Brain pericyte (primary cell): ENCODE results near the gene ENO2.

Experiments
- DNase-seq: peaks from one replicate; pipeline ENCODE4 v3.0.0-alpha.2; 2012; ENCODE audit warnings: low read depth, low spot score

The ENO2 gene

DNA sequence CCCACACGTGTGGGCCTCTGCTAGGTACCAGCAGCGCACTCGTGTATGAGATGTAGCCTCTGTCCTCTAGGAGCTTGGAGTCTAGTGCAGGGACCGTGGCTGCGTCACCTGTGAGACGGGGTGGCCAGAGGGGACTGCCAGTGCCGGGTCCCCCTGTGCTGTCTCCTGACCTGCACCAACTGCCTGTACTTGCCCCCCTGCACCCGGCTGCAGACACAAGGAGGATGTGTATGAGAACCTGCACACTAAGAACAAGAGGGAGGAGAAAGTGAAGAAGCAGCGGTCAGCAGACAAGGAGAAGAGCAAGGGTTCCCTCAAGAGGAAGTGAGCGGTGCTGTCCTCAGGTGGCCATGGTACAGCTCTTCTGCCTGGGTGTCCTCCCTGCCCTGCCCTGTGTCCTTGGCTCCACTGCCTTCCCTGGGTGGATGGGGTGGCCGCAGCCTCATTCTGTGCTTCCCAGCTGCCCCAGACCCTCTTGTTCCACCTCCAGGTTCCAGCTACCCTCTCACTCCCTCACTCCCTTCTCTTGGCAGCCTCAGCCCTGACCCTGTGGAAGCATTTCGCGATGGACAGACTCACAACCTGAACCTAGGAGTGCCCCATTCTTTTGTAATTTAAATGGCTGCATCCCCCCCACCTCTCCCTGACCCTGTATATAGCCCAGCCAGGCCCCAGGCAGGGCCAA, 46.4 kb downstream of the ENO2 start:
- no peak for DNase-seq

GRCh38 chr12:6961278-6961694, 46.9 kb downstream of the ENO2 start:
- DNase-seq = no peak

DNA sequence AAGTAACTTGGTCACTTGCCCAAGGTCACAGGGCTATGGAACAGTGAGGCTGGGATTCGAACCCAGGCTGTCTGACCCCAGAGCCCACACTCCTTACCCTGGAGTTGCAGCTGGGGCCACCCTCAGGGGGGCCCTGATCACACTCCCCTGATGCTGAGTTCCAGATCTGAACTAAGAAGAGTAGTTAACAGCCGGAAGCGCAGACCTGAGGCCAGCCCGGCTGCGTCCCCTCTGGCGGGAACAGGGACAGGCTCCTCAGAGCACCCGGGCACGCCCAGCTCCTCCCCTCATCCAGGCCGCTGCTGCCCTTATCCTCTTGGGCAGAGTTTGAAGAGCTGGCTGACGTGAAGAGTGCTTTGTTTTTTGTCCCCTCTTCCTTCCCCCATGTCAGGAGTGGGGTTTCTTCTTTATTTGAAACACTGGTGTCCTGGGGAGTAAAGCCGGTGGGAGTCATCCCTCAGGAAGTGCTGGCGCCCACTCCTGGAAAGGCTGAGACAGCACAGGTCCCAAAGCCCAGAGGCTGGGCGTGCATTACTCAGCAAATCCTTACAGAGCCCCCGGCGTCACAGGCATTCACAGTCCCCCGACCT, 47.4 kb downstream of the ENO2 start:
- no peak for DNase-seq

- DNase-seq = no peak
Observed at GRCh38 chr12:6962285-6963015, 48.1 kb downstream of the ENO2 start.

DNA sequence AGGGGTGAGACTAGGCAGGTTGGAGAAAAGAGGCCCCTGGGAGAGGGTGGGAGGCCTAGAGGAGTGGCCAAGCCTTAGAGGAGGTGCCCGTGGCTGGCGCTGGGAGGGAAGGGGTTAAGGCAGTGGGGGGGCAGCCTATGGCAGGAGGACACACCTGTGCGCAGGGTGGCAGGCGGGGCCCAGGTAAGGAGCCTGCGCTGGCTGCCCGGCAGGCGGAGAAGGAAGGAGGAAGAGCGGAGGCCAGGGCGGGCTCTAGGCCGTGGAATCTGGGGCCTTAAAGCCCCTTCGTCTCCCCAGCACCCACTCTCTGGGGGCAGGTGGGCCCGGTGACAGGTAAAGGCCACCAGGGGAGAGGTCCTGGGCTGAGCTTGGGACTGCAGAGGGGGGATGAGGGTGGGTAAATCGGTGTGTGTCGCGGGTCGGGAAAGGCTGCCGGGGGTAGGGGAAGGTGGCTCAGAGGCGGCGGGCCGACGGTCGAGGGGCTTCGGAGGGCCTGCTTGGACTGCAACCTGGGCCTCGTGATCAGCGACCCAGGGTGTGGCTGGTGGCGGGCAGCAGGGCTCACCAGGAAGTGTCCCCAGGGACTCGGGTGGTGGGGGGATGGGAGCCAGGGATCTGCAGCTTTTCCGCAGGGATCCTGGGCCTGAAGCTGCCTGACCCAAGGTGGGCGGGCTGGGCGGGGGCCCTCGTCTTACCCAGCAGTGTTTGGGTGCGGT, 48.8 kb downstream of the ENO2 start:
- no peak for DNase-seq

DNA sequence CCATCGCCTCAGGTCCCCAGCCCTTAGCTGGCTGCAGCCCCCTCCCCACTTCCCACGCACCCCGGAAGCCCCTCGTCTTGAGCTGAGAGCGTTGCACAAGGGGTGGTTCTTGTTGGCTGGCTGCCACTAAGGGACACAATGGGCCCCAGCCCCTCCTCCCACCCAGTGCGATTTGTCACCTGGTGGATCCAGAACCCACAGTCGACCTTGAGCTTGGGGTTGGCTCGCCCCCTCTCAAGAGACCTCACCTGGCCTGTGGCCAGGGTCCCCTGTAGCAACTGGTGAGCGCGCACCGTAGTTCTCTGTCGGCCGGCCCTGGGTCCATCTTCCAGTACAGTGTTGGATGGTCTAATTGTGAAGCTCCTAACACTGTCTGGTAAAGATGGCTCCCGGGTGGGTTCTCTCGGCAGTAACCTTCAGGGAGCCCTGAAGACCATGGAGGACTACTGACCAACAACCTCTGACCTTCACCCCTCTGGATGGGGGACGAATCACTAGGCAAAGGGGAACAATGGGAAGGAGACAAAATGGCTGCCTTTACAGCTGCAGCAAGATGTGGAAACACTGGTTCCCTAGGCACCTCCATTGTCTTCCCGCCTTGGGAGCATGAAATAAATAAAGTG, 49.5 kb downstream of the ENO2 start:
- DNase-seq = no peak

- DNase-seq = no peak
Observed at GRCh38 chr12:6964605-6965025, 50.2 kb downstream of the ENO2 start.

DNA sequence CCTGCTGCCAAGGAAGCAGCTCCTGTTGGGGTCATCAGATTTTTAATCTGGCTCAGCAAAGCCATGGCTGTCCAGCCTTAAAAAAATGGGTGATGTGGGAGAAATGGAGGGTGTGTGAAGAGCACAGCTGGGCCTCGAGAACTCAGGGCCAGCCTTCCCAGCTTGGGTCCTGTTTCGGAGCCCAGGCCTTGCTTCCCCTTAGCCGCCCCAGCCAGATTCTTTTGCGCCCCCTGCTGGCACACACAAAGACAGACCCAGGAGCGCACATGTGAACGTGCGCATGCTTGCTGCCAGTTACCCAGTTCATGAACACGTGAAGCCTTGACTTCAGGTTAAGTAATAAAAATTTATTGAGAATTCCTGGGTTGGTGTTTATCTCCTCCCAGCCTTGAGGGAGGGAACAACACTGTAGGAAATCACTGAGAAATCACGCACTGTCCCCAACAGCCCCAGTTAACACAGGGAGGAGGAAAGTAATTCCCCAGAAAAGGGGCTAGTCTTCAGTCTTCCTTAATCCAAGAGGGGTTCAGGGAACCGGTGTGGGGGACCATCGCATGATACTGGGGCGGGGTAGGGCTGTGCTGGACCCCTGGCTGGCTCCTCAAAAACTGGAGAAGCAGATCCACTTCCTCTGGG, 50.8 kb downstream of the ENO2 start:
- DNase-seq = peak; percentile 63

DNA sequence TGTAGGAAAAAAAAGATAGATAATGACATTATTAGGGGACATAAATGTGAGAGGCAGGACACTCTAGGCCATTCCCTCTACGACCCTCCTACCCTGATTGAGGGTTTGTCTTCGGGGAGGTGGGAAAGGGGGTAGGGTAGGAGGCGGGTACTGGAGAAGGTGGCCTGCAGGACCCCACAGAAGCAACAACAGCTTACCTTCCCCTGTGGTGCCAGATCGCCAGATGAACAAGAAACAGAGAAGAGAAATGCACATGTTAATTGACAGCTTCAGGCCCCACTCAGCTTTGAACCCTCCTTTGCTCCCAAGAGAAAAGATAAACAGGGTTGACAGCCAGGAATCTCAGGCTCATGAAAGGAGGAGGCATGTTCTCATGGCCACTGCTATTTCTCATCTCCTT, 51.3 kb downstream of the ENO2 start:
- DNase-seq = no peak

DNA sequence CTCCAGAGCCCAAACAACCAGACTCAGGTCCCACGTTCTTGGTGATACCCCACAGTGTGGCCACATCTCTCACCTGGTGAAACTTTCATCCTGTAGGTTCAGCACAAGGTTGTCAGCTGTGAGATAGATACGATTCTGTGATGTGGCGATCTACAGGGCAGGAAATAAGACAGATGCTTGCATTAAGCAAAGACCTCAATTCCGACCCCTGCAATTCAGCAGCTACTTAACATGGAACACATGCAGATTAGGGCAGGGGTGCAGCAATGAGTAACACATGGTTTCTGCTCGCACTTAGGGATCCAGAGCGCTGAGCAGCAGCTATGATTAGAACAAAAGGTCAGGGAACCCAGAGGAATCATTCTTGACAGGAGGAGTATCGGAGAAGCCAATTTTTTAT, 52.0 kb downstream of the ENO2 start:
- DNase-seq = no peak

- DNase-seq = no peak
Observed at GRCh38 chr12:6967651-6968100, 53.3 kb downstream of the ENO2 start.

DNA sequence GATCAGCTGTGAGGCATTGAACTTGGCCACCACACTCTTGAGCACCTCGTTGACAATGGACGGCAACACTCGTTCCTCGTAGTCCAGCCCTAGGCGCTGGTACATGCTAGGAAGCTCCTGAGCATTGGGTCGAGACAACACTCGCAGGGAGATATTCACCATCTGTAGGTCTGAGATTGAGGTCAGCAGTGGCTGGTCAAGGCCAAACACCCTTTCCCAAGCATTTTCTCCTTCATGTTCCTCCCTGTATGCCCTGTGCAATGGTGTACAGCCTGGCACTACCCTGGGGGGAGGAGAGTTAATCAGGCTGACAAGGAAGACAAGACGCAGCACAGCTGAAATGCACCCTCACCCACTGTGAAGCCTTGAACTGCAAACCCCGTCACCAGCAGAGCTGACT, 54.0 kb downstream of the ENO2 start:
- DNase-seq = no peak

GRCh38 chr12:6970096-6970527, 55.7 kb downstream of the ENO2 start:
- no peak for DNase-seq
